K562 (cell line): ENCODE measurements around the gene DEDD2. TPM values are rescaled to one million over a fixed set of nuclear protein-coding genes. Genes with fewer than 3 reads are reported as not detected.

Source experiments
- GTF2A2 ChIP-seq: IDR thresholded peaks from 2 replicates; pipeline ENCODE4 v1.6.1; 2016; ENCODE audit warnings: mild to moderate bottlenecking, missing genetic modification characterization, missing compliant biosample characterization
- JUND ChIP-seq, 2 experiments: IDR thresholded peaks; 2 replicates in 1 of 2; 3 replicates in 1 of 2; pipeline ENCODE4 v1.6.1; 2011; ENCODE audit warnings: borderline replicate concordance in 2 of 2, low read depth in 2 of 2, low read length in 2 of 2, improper control_type of control experiment in 1 of 2, missing biosample characterization in 1 of 2, missing genetic modification characterization in 1 of 2, missing genetic modification reagents in 1 of 2
- MEF2A ChIP-seq: IDR thresholded peaks from 2 replicates; pipeline ENCODE4 v1.6.1; 2011; ENCODE audit warnings: low read depth, mild to moderate bottlenecking, low read length, moderate library complexity; ENCODE audit not compliant: control insufficient read depth
- polyA plus RNA-seq, 8 experiments: library from polyadenylated mRNA; depleted of rRNA in 4 of 8; stranded (reverse) in 5 of 8; unstranded in 3 of 8; fragments of >200 nt; fragmentation: Nextera tagmentation in 2 of 8; fragmentation: Illumina TruSeq in 1 of 8; extraction: Ambion mirVana in 2 of 8; extraction: Trizol in 1 of 8; gene quantifications; 2 replicates each; pipeline versions ENCODE4 v1.2.1 to v1.2.3, GENCODE V29; 2011 to 2014; ENCODE audit warnings: inconsistent platforms in 1 of 8, missing spikeins in 1 of 8
- total RNA-seq, 7 experiments: library from RNA; depleted of rRNA in 6 of 7; stranded (reverse); fragments of >200 nt in 6 of 7; fragmentation: Illumina TruSeq in 2 of 7; extraction: Trizol in 2 of 7; gene quantifications; 2 replicates each; pipeline versions ENCODE4 v1.2.1 to v1.2.3, GENCODE V29; 2011 to 2021; ENCODE audit warnings: low replicate concordance in 1 of 7
- TF ChIP-seq, protein P1 (sequence below): fragments of 200-600 bp; sonication (generic); IDR thresholded peaks from one replicate; pipeline ENCODE4 v1.6.1; 2012; ENCODE audit warnings: mild to moderate bottlenecking, low read depth, low read length, inconsistent platforms
- TF ChIP-seq, protein P2 (sequence below): fragments of 450-650 bp; IDR thresholded peaks from 2 replicates; pipeline ENCODE4 v1.6.1; 2014; ENCODE audit warnings: low read depth, mild to moderate bottlenecking, moderate library complexity, borderline replicate concordance
- TF ChIP-seq, protein P3 (sequence below): fragments of 250-450 bp; sonication (Bioruptor Pico); IDR thresholded peaks from 2 replicates; pipeline ENCODE4 v1.8.0; 2021; ENCODE audit warnings: mild to moderate bottlenecking, moderate library complexity

The DEDD2 gene
- total and polyA plus RNA-seq, 9 of the 15 experiments (the other 6 are each of a cell fraction or from before 2014, with no cell fraction given), result 4.3 to 43.0 (median 29.2) TPM

DNA sequence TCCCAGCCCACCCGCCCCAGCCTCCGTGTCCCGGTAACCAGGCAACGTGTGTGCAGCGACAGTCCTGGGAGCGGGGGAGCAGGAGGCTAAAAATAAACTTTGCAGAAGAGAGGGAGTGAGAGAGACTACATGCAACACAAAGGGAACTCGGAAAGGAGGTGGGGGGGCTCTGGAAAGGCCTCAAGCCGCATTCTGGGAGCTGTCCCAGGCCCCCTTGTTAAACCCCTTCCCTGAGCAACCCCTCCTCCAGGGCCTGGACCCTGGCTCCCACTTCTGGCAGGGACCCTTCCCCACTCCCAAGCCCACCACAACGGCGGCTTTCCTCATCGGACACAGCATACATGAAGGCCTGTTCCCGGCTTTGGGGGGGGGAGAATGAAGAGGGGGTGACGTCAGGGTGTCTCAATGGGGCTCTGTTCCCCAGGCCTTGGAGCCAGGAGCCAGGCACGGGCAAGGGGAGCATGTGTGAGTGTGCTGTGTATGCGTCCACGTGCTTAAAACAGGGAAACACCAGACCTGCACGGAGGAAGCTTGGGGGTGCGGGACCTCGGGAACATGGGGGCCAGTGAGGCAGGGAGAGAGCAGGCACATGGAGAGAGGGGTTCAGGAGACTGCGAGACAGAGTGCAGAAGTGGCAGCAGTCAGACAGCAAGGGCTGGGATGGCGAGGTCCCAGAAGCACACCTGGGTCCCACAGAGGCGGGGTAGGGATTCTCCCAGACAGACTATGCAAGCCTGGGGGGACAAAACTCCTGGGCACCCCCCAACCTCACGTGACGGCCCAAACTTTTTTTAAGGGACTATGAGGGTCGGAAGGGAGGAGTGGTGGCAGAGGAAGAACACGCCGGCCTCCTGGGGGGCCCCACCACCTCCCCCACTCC is 35.1 kb upstream of the DEDD2 start (continued):
- TF ChIP-seq, protein P1, sequence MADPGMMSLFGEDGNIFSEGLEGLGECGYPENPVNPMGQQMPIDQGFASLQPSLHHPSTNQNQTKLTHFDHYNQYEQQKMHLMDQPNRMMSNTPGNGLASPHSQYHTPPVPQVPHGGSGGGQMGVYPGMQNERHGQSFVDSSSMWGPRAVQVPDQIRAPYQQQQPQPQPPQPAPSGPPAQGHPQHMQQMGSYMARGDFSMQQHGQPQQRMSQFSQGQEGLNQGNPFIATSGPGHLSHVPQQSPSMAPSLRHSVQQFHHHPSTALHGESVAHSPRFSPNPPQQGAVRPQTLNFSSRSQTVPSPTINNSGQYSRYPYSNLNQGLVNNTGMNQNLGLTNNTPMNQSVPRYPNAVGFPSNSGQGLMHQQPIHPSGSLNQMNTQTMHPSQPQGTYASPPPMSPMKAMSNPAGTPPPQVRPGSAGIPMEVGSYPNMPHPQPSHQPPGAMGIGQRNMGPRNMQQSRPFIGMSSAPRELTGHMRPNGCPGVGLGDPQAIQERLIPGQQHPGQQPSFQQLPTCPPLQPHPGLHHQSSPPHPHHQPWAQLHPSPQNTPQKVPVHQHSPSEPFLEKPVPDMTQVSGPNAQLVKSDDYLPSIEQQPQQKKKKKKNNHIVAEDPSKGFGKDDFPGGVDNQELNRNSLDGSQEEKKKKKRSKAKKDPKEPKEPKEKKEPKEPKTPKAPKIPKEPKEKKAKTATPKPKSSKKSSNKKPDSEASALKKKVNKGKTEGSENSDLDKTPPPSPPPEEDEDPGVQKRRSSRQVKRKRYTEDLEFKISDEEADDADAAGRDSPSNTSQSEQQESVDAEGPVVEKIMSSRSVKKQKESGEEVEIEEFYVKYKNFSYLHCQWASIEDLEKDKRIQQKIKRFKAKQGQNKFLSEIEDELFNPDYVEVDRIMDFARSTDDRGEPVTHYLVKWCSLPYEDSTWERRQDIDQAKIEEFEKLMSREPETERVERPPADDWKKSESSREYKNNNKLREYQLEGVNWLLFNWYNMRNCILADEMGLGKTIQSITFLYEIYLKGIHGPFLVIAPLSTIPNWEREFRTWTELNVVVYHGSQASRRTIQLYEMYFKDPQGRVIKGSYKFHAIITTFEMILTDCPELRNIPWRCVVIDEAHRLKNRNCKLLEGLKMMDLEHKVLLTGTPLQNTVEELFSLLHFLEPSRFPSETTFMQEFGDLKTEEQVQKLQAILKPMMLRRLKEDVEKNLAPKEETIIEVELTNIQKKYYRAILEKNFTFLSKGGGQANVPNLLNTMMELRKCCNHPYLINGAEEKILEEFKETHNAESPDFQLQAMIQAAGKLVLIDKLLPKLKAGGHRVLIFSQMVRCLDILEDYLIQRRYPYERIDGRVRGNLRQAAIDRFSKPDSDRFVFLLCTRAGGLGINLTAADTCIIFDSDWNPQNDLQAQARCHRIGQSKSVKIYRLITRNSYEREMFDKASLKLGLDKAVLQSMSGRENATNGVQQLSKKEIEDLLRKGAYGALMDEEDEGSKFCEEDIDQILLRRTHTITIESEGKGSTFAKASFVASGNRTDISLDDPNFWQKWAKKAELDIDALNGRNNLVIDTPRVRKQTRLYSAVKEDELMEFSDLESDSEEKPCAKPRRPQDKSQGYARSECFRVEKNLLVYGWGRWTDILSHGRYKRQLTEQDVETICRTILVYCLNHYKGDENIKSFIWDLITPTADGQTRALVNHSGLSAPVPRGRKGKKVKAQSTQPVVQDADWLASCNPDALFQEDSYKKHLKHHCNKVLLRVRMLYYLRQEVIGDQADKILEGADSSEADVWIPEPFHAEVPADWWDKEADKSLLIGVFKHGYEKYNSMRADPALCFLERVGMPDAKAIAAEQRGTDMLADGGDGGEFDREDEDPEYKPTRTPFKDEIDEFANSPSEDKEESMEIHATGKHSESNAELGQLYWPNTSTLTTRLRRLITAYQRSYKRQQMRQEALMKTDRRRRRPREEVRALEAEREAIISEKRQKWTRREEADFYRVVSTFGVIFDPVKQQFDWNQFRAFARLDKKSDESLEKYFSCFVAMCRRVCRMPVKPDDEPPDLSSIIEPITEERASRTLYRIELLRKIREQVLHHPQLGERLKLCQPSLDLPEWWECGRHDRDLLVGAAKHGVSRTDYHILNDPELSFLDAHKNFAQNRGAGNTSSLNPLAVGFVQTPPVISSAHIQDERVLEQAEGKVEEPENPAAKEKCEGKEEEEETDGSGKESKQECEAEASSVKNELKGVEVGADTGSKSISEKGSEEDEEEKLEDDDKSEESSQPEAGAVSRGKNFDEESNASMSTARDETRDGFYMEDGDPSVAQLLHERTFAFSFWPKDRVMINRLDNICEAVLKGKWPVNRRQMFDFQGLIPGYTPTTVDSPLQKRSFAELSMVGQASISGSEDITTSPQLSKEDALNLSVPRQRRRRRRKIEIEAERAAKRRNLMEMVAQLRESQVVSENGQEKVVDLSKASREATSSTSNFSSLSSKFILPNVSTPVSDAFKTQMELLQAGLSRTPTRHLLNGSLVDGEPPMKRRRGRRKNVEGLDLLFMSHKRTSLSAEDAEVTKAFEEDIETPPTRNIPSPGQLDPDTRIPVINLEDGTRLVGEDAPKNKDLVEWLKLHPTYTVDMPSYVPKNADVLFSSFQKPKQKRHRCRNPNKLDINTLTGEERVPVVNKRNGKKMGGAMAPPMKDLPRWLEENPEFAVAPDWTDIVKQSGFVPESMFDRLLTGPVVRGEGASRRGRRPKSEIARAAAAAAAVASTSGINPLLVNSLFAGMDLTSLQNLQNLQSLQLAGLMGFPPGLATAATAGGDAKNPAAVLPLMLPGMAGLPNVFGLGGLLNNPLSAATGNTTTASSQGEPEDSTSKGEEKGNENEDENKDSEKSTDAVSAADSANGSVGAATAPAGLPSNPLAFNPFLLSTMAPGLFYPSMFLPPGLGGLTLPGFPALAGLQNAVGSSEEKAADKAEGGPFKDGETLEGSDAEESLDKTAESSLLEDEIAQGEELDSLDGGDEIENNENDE, result no peak
- TF ChIP-seq MEF2A (peak; percentile 94), JUND (IDR thresholded peaks at IDR 0.05; ENCODE audit: borderline replicate concordance, low read depth, low read length) (peak; percentile 30; the same call in 1 of the 2 replicates), JUND (tag; IDR thresholded peaks at IDR 0.05; ENCODE audit: borderline replicate concordance, low read depth, low read length) (peak; percentile 30; the same call in 1 of the 3 replicates), GTF2A2 (tag) (no peak)
- TF ChIP-seq, protein P2, sequence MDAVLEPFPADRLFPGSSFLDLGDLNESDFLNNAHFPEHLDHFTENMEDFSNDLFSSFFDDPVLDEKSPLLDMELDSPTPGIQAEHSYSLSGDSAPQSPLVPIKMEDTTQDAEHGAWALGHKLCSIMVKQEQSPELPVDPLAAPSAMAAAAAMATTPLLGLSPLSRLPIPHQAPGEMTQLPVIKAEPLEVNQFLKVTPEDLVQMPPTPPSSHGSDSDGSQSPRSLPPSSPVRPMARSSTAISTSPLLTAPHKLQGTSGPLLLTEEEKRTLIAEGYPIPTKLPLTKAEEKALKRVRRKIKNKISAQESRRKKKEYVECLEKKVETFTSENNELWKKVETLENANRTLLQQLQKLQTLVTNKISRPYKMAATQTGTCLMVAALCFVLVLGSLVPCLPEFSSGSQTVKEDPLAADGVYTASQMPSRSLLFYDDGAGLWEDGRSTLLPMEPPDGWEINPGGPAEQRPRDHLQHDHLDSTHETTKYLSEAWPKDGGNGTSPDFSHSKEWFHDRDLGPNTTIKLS, result 0 out of 2 replicates have a peak, but pooled peaks have one; percentile 27
- TF ChIP-seq, protein P3, sequence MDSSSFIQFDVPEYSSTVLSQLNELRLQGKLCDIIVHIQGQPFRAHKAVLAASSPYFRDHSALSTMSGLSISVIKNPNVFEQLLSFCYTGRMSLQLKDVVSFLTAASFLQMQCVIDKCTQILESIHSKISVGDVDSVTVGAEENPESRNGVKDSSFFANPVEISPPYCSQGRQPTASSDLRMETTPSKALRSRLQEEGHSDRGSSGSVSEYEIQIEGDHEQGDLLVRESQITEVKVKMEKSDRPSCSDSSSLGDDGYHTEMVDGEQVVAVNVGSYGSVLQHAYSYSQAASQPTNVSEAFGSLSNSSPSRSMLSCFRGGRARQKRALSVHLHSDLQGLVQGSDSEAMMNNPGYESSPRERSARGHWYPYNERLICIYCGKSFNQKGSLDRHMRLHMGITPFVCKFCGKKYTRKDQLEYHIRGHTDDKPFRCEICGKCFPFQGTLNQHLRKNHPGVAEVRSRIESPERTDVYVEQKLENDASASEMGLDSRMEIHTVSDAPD (CRISPR knock-in tag), result no peak
